Ovary (tissue), 9 donors: ENCODE results near the gene DNAH6. TPM values are rescaled to one million over a fixed set of nuclear protein-coding genes. Genes with fewer than 3 reads are reported as not detected.

ENCODE experiments used
- DNase-seq, 5 donors: peaks; one replicate each; pipeline ENCODE4 v3.0.0-alpha.2; 2019 to 2020
- H3K27ac ChIP-seq, 2 donors: fragments of 200-600 bp; one replicate each; pipeline versions ENCODE4 v1.5.1 to v1.8.0; 2019 to 2022
- H3K27me3 ChIP-seq: fragments of 200-600 bp; one replicate; pipeline ENCODE4 v1.8.0; 2022
- H3K36me3 ChIP-seq: fragments of 200-600 bp; sonication (generic); one replicate; pipeline ENCODE4 v1.5.1; 2019
- H3K4me1 ChIP-seq: one replicate; pipeline ENCODE4 v1.8.1; 2013; ENCODE audit warnings: mild to moderate bottlenecking, moderate library complexity; ENCODE audit not compliant: insufficient read depth
- H3K4me3 ChIP-seq: fragments of 200-600 bp; sonication (generic); one replicate; pipeline ENCODE4 v1.5.1; 2017
- H3K9me3 ChIP-seq, 2 donors: fragments of 200-600 bp in 1 of 2; sonication (generic) in 1 of 2; one replicate each; pipeline versions ENCODE4 v1.5.1 to v1.8.1; 2013 to 2019; ENCODE audit warnings: mild to moderate bottlenecking in 1 of 2, moderate library complexity in 1 of 2
- CTCF ChIP-seq, 3 donors: fragments of 450-650 bp in 2 of 3; fragments of 200-600 bp in 1 of 3; IDR thresholded peaks; one replicate each; pipeline versions ENCODE4 v1.5.1 to v1.8.0; 2016 to 2022; ENCODE audit warnings: antibody characterized with exemption in 3 of 3, mild to moderate bottlenecking in 1 of 3
- EP300 ChIP-seq: sonication (generic); formaldehyde crosslinking; IDR thresholded peaks from one replicate; pipeline ENCODE4 v1.6.1; 2017; ENCODE audit warnings: antibody characterized with exemption
- POLR2A ChIP-seq: fragments of 450-650 bp; IDR thresholded peaks from one replicate; pipeline ENCODE4 v1.6.1; 2017; ENCODE audit warnings: antibody characterized with exemption, mild to moderate bottlenecking, moderate library complexity
- WGBS, 3 donors: extraction: QIAGEN DNeasy Blood & Tissue Kit in 1 of 3; methylation state at CpG; one replicate each; pipeline versions ENCODE4 v1.1.5 to v1.1.7; 2013 to 2017; 5-methylcytosine and 5-hydroxymethylcytosine counted together
- intact Hi-C, 4 donors: fragments of 100-400 bp; cut with DNase I; formaldehyde crosslinking; loops; one replicate each; pipeline versions ENCODE4 v1.11.0 to v1.15.1; 2022 to 2023
- polyA plus RNA-seq, 2 donors: library from polyadenylated mRNA; stranded (reverse); fragments of 200-250 nt in 1 of 2; fragments of 350-450 nt in 1 of 2; fragmentation: Illumina TruSeq in 1 of 2; extraction: RNeasy Lipid Tissue Mini Kit (QIAGEN cat#74804) in 1 of 2; gene quantifications; one replicate each; pipeline ENCODE4 v1.2.3, GENCODE V29; 2013 to 2014
- total RNA-seq, 7 donors: library from RNA; depleted of rRNA in 2 of 7; stranded (reverse); fragments of >200 nt in 2 of 7; fragmentation: NEBNext Ultra II Directional in 3 of 7; extraction: Animal tissue kit (Norgen Biotek cat#: 25700) in 3 of 7; gene quantifications; one replicate each; pipeline versions ENCODE4 v1.1.0 to v1.2.4, GENCODE V29; 2016 to 2023
- donor health status: DM: no; HTN: no; CAD: no; lungs with moderate emphysema.
- donor health status: DM: no; HTN: no; CAD: no.
- donor health status: Bipolar disorder and iron deficiency.
- donor health status: DM: yes; HTN: yes; CAD: no.
- donor health status: DM: no; HTN: no; CAD: no.
- donor health status: DM: yes; HTN: yes; CAD: no.

Gene DNAH6
- total and polyA plus RNA-seq, 9 donors, result 0.42 to 14.0 (median 2.4) TPM

DNA sequence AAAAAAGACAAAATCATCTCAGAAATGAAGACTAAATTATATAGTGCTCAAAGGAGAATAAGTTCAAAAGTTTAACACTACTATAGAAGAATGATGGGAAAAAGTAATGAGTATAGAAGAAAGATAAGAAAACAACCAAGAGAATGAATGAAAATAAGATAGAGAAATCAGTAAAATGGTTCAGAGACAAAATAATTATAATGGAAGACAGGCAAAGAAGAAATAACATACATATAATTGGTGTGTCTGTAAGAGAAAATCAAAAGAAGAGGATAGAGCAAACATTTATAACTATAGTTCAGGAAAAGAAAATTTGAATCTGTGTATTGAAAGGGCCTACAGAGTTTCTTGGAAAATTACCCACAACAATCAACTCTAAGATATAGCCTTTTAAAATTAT, 43.5 kb downstream of the DNAH6 start:
- TF ChIP-seq CTCF (IDR thresholded peaks at IDR 0.05) (no peak), POLR2A (no peak), EP300 (no peak)
- no peak for DNase-seq
- Histone ChIP-seq H3K27ac (no peak overlapping the region), H3K4me3 (no peak overlapping the region), H3K9me3 (no peaks in the 10 kb centered on the region), H3K27me3 (no peaks in the 10 kb centered on the region), H3K36me3 (no peaks in the 10 kb centered on the region), H3K4me1 (no peaks in the 10 kb centered on the region)
- intact Hi-C loops, result no loop called here

DNA sequence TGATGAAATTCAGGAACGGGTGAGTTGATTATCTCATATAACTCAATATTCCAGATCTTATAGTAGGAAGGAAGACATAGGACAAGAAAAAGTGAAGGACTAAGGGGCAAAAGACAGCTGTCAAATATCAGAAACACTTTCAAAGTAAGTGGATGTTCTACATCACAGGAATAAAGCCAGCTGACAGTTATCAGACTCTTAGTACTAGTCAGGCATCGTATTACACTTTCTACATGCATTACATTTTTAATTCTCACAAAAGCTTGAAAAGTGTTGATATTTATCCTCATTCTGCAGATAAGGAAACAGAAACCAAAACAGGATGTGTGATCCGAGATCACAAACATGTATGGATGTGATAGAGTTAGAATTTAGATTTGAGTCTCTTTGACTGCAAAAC, 63.4 kb downstream of the DNAH6 start:
- TF ChIP-seq POLR2A (no peak), EP300 (no peak), CTCF (IDR thresholded peaks at IDR 0.05) (no peak)
- no peak for DNase-seq
- Histone ChIP-seq H3K4me1 (no peaks in the 10 kb centered on the region), H3K4me3 (no peak overlapping the region), H3K27me3 (no peaks in the 10 kb centered on the region), H3K36me3 (no peaks in the 10 kb centered on the region), H3K27ac (no peak overlapping the region), H3K9me3 (no peaks in the 10 kb centered on the region)
- intact Hi-C loops, result no loop called here
- 19 to 28% (median 26%) methylated on average over 3 of the region's 3 CpGs for WGBS, 3 donors

GRCh38 chr2:84603911-84604310, 87.6 kb downstream of the DNAH6 start:
- TF ChIP-seq POLR2A (no peak), EP300 (no peak), CTCF (IDR thresholded peaks at IDR 0.05) (no peak)
- intact Hi-C loops, result no loop called here

GRCh38 chr2:84613082-84613481, 96.8 kb downstream of the DNAH6 start:
- intact Hi-C loops, result no loop called here
- 90 to 94% (median 92%) methylated on average over 2 of the region's 2 CpGs for WGBS, 3 donors
- no peak for TF ChIP-seq EP300
- TF ChIP-seq CTCF (IDR thresholded peaks at IDR 0.05), result no peak
- no peak for TF ChIP-seq POLR2A
- Histone ChIP-seq H3K27me3 (no peaks in the 10 kb centered on the region), H3K27ac (no peak overlapping the region), H3K9me3 (no peaks in the 10 kb centered on the region), H3K4me3 (no peak overlapping the region), H3K4me1 (no peaks in the 10 kb centered on the region), H3K36me3 (no peaks in the 10 kb centered on the region)
- no peak for DNase-seq

More at GRCh38 chr2:84603911-84604310, 87.6 kb downstream of the DNAH6 start:
- Histone ChIP-seq H3K9me3 (no peaks in the 10 kb centered on the region), H3K27me3 (no peaks in the 10 kb centered on the region), H3K27ac (no peak overlapping the region), H3K36me3 (no peaks in the 10 kb centered on the region), H3K4me1 (no peaks in the 10 kb centered on the region), H3K4me3 (no peak overlapping the region)
- 93 to 94% (median 93%) methylated on average over 4 of the region's 4 CpGs for WGBS, 3 donors
- no peak for DNase-seq
